NCI-H1930 (cell line): Measurements from ENCODE around the gene ZNF746.
"Not testable (repeated sequence)": the region's sequence is repeated elsewhere in the genome, so short reads cannot be mapped to it uniquely, and the experiment has no call there.

Source experiments
- DNase-seq, 2 experiments: peaks; one replicate each; lab custom pipeline; 2025; lab: John Stamatoyannopoulos, UW

ZNF746 gene

DNA sequence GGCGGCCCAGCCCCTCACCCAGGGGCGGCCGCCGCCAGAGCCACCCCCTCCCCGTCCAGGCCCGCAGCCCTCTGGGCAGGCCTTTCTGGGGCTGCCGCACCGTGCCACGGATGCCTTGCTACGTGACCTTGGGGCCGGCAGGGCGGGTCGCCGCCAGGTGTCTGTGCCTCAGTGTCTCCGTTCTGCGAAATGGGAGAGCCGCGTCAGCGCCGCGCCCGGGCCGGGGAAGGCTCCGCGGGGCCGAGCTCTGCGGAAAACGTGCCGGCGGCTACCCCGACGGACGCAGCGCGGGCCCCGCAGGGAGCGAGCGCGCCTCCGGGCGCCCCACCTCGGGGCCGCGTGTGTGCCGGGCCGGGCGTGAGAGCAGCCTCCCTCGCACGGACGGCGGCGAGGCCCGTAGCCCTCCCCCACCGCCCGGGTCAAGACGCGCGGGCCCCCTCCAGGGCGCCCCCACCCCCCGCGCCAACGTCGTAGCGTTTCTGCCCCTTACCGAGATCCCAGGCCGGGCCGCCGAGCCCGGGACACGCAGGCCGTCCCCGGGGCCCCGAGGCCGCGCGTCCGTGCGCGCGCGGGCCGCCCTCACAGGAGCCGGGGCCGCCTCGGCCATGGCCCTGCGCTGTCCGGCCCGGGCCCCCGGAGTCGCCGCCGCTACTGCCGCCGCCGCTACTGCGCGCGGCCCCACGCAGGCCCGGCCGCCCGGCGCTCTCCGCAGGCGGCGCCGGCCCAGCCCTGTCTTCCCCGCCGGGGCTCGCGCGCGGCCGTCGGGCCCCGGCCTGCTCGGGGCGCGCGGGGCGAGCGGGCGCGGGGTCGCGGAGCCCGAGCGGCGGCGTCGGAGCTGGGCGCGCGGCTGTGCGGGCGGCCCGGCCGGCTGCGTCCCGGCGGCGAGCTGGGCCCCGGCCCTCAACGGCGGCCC lies 37.8 kb downstream of the ZNF746 start:
- no peak for DNase-seq

DNA sequence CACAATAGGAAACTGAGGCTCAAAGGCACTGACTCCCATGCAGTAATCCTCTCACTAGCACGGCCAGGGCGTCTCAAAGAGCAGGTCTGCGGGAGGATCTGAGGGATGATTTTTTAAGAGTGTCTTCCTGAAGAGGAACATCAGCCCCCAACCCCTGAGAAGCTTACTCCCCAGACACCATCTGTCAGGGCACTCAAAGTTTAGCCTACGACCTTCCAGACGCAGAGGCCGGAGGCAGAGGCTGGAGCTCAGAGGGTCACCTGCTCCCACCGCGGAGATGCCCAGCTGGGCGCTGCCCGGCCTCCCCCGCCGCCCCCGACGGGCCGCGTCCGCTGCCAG lies 38.4 kb downstream of the ZNF746 start:
- DNase-seq = no peak

DNA sequence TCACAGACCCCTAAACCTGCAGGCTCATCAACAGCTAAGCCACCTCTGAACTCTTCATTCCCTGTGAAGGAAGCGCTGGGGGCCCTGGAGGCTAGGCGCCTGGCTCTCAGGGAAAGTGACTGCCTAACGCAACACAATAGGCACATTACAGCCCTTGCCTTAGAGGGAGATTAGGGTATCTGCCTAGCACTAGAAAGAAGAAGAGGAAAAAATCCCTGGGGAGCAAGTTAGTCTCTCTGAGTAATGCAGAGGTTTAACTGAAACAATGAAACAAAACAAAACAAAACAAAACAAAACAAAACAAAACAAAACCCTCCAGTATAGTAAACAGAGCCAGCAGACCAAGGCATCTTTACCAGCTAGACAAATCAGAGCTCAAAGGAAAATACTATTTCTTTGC lies 39.4 kb downstream of the ZNF746 start:
- no peak for DNase-seq

DNA sequence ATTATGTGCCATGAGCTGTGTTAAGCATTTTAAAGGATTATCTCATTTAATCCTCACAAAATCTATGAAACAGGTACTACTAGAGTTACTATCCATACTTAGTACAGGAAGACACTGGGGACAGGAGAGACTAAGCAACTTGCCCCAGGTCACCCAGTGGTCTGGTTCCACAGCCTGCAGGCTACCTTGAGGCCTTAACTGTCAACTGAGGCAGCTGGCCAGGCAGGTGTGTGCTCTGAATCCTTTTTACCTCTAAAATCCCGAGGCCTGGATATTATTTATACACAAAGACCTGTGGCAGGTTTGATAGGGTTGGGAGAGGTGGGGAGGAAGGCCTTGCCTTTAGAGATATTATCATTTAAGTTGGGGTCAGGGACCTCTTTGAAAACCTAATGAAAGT lies 39.8 kb downstream of the ZNF746 start:
- no peak for DNase-seq

DNA sequence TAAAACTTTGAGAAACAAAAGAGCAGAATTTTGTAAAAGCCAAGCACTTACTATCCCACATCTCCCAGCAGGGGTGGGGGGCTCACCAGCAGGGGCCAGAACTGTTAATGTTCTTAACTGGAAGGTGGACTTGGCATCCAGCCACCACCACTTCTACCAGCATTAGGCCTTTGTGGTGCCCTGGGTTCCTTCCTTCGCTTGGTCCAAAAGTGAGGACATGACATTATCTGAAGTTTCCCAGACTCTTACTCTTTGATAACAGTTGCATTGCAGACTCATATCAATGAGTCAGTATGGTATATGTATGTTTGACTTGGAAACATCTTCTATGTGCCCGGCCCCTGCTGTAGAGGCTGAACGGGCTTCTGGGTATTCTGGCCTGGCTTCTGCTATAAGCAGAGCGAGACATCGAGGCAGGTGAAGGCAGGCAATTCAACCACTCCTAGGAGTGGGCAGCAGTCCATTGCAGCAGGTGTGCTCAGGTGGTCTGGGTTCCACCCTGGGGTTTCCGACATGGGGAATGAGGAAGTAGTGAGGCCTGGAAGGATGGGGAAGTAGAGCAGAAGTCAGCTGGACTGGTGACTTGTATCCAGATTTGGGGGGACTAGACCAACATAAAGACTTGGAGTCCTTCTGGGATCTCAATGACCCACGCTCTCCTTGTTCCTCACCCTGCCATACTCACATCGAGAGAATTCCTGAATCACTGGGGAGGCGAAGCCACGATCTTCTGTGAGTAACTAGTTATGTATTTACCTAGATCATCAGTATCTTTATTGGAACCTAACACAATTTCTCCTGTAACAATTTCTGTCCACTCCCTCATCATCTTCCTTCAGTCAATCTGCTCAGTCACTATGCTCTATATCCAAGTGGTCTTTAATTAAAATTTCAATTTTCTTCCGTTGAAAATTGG lies 40.8 kb downstream of the ZNF746 start:
- DNase-seq = no peak

DNA sequence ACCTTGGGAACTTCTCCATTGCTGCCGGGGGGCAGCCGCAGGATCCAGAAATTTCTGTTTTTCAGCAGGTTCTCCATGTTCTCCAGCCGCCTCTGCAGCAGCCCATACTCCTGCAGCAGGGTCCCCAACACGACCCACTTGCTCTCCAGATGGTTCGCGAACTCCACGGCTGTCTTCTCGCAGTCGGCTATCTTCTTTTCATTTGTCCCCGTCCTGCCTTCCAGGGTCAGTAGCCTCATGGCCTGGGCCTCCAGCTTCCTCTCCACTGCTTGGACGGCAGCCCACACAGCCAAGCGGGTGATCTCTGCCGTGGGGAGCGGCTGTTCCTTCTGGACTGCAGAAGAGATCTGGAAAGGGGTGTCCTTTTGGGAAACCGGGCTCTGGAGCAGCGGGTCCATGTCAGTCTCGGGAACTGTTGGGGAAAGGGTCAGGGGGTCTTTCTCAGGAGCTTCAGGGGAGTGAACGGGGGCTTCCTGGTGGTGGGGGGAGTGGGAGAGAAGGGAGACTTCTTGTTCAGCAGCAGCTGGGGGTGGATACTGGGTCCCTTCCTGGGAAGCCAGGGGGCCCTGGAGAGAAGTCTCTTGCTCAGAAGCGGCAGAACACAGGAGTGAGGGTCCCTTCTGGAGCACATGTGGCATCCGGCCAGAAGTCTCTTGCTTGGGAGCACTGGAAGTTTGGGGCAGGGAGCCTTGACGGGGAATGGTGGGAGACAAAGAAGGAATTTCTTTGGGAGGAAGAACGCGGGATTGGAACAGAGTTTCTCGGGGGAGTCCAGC lies 42.2 kb downstream of the ZNF746 start:
- no peak for DNase-seq

DNA sequence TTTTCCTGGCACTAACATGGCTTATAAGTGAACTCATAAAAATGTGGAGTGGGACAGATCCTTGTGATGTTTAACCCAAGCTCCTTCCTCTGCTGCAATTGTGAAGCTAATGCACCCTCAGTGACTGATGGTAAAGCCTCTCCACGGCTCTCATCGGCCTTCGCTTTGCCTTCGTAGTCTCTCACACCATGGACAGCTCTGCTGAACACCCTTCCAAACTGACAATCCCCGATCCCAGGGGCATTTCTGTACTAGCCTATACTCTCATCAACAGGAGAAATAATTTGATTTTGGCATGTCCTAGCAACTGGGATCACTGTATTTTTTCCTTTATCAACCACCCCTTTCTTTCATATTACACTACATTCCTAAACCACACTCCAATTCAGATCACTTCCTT lies 42.9 kb downstream of the ZNF746 start:
- DNase-seq = no peak

DNA sequence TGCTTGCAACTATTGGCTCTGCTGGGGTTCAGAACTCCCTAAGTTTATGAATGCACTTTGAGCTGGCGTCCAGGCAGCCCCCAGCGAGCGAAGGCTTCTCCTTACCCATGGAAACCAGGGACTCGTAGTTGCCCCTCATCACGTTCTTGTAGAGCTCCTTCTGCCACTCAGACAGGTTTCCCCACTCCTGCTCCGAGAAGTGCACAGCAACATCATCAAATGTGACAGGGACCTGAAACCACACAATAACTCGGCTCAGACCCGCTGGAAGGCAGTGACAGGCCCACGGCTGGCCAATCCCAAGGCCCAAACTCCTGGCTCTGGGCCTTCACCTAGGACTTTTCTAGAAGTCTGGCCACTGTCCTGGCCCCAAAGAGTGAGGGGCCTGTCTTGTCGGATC lies 43.6 kb downstream of the ZNF746 start:
- no peak for DNase-seq

DNA sequence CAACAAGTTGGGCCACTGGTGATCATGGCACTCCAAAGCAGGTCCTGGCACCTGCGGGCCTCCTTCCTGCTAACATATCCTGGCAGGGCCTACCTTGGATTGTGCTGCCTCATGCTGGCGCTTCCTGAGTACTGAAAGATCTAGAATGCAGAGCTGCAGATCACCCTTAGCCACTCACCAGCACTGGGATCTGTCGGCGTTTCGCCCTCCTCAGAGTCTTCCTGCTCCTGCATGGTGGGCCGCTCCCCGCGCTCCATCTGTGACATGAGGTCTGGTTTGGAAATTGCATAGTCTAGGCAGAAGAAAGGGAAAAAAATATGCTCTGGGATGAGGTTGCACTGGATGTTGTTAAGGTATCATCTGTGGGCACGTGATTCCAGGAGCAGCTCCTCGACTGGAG lies 46.8 kb downstream of the ZNF746 start:
- DNase-seq = no peak

DNA sequence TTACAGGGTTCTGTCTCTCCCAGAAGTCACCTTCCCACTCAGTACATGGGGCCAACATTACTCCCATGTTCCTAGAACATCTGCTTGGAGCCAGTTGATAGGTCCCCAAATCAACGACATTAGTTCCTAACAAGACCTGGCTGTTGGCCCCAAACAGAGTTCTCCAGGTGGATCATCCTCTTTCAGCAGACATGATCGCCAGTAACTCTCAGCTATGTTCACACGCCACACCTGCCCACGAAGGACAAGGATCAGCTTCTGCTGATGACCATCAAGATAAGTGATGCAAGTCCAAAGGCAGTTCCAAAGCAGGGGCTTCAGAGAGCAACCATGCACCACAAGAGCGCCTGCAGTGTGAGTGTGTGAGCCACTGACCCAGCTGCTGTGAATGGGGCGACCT lies 47.7 kb downstream of the ZNF746 start:
- DNase-seq = no peak

DNA sequence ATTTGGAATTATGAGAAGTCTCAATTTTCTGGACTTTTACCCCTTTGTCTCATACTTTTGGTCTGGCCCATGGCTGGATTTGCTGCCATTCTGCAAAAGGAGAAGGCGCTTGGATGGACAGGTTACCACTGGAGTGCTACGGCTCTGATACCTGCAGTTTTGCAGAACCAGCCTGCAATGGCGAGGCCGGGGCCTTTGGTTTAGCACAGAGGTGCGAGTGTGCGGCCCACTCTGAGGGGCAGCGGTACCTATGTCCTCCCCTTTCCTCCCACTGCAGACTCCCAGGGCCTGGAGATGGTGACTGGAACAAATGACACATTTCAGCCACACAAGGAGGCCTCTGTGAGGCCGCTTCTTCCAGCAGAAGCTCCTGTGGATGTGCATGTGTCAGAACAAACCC lies 48.6 kb downstream of the ZNF746 start:
- DNase-seq = no peak

DNA sequence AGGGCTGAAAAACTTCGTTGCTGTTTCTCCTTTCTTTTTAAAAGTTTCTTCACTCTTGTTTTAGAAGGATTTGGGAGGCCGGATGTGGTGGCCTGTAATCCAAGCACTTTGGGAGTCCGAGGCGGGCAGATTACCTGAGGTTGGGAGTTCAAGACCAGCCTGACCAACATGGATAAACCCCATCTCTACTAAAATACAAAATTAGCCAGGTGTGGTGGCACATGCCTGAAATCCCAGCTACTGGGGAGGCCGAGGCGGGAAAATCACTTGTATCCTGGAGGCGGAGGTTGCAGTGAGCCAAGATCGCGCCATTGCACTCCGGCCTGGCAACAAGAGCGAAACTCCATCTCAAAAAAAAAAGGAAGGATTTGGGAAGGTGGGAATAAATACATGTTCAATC lies 51.6 kb downstream of the ZNF746 start:
- DNase-seq = not testable (repeated sequence)

DNA sequence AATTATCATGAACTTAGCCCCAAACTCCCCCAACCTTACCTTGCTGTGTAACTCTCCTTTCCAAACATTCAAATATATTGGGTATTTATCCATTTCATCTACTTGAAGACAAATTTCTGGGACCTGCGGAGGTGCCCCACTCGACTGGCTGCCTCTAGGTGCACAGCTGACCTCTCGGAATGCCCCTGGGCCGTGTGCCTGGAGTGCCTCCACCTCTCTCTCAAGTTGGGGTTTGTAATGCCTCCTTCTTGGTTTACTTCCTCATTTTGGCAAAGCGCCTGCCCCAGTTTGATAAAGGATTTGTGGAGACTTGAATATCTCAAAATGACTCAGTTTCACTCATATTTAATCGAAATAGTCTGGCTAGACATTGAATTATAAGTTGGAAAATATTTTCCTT lies 53.3 kb downstream of the ZNF746 start:
- no peak for DNase-seq

DNA sequence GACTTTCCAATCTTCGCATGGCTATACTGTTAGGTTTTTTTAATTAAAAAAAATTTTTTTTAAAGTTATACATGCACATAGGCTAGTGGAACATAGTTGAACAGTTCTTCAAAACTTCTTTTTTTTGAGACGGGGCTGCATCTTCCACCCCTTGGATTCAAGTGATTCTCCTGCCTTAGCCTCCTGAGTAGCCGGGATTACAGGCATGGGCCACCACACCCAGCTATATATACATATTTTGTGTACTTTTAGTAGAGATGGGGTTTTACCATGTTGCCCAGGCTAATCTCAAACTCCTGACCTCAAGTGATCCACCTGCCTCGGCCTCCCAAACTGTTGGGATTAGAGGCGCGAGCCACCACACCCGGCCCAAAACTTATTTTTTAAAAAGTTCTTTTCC lies 54.1 kb downstream of the ZNF746 start:
- no peak for DNase-seq

DNA sequence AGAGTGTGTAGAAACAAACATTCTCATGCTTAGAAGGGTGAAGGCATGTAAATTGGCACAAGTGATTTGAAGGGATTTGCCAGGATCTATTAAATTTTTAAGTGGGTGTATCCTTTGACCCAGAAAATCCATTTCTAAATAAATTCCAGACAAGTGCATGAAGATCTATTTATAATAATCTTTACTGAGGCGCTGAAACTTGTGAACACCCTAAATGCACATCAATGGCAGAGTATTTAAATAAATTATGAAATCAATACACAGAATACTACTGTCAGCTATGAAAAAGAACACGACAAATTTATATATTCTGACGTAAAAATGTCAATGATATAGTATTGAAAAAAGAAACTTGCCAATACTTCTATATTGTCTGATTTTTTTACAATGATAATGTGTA lies 54.7 kb downstream of the ZNF746 start:
- no peak for DNase-seq

DNA sequence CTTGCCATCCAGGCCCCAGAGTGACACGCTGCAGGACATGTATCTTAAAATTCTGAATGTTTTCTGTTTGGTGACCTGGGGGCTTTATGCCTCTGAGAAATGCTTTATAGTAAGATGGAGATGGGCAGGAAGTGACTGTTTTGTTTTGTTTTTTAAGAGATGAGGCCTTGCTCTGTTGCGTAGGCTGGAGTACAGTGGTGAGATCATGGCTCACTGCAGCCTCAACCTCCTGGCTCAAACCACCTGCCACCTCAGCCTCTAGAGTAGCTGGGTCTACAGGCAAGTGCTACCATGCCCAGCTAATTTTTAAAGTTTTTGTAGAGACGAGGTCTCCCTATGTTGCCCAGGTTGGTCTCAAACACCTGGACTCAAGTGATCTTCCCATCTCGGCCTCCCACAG lies 57.4 kb downstream of the ZNF746 start:
- DNase-seq = no peak

DNA sequence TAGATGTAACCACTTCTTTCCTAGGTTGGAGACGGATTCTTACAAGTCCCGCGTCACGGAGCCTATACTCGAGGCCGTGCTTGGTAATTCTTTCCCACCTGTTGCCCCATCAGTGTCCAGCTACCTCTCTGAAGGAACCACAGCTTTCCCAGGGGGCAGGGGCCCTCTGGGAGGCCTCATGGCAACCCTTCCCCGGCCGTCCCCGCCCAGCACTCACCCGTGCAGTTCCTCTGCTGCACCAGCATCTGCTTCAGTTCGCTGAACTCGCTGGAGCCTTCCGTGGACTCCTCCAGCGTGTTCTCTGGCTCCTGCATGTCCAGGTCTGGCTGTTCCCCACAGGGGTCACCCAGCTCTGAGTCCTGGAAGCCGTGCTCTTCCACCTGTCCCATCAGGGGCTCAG lies 61.3 kb downstream of the ZNF746 start:
- no peak for DNase-seq

DNA sequence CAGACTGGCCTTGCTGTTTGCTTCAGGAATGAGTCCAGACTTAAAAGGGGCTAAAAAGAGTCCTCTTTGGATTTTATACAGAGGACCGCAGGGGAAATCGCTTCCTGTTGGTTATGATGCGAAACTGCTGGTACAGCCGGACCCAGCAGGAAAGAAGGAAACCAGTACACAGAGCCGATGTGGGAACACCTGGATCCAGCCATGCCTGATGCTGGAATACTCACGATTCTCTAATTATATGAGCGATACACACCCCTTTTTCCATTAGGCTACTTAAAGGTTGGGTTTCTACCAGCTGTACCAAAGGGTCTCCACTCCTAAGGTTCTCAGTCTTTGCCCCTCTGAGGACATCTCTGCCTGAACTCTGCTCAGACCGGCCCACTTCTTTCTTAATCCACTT lies 64.5 kb downstream of the ZNF746 start:
- no peak for DNase-seq

DNA sequence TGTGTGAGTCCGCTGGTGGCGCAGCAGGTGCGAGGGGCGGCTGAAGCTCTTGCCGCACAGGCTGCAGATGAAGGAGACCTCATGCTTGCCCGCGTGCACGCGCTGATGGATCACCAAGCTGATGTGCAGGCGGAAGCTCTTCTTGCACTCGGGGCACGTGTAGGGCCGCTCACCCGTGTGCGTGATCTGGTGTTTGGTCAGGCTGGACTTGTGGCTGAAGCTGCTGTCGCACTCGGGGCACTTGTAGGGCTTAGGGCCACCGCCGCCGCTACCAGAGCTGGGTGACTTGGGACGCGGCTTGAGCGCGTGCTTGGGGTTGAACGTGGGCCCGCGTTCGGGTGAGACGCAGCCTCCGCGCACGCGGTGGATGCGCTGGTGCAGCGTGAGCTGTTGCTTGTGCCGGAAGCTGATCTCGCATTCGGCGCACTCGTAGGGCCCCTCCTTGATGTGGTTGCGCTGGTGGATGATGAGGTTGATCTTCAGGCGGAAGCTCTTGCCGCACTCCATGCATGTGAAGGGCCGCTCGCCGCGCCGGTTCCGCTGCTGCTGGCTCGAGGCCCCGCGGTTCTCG lies 65.4 kb downstream of the ZNF746 start:
- DNase-seq = no peak

DNA sequence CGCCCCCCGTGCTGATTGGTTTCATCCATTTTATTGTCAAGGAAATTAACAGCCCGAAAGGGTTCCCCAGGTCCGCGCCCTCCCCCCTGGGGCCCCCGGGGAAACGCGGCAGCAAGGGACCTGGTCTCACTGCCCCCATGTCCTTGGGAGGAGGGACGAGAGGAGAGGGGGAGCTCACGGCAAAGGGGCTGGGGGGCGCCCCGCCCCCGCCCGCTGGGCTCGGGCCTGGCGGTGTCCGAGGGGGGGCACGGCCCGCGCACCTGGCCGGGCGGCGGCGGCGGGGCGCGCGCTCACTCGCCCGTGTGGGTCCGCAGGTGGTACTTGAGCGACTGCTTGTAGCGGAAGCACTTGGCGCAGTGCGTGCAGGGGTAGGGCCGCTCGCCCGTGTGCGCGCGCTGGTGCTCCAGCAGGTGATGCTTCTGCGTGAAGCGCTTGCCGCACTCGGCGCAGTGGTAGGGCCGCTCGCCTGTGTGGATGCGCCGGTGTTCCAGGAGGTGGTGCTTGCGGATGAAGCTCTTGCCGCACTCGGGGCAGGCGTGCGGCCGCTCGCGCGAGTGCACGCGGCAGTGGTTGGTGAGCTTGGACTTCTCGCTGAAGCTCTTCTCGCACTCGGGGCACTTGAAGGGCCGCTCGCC lies 66.0 kb downstream of the ZNF746 start:
- DNase-seq = no peak

DNA sequence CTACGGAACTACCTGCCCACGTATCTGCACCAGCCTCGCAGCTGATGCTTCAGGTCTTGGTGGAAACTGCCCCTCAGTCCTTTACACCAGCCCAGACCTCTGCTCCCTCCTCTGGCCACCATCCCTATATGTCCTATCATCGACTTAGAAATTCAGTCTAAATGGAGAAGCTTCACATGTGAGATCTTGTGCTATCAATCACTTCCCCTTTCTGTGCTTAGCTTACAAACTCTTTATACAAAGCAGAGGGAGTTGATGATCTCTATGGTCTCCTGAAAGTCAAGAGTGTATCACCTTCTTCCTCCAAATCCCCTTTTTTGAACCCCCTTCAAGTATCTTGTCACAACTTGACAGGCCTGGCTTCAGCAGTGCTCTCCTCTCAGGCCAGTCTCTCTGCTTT lies 67.4 kb downstream of the ZNF746 start:
- DNase-seq = no peak

DNA sequence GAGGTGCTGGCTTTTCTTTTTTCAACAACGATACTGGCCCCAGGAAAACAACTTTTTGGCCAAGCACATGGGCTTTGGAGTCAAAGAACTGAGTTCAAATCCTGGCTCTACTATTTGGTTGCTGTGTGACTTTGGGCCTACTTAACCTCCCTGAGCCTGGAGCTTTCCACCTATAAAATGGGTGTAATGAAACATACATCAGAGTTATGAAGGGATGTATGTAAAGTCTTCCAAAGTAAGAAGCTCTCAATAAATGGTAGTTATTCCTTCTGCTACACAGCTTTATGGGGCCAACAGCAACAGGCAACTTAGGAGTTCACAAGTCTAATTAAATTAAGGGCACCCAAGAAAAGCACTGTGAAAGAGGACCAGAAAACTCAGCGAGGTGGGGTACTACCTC lies 69.7 kb downstream of the ZNF746 start:
- DNase-seq = no peak
